ENCODE results near the gene PPARG. TPM values are rescaled to one million over a fixed set of nuclear protein-coding genes. Genes with fewer than 3 reads are reported as not detected.

The PPARG gene
- total RNA-seq, 1 experiment from 2014 or later: 71.6 TPM

DNA sequence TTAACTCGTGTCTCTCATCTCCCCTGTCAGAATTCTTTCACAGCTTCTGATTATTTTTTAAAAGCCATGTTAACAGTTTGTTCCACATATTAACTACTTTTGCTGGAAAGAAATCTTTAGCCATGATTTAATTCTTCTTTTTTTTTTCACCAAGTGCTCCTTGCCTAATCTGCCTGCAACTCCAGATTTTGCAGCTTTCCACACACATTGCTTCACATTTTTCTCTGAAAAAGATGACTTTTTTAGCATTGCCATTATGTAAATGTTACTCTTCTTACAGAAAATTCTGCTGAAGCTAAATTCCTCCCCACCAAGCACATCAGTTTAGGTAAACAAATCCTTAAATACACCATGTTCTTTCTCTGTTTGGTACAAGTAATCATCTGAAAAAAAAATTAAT, 23.4 kb upstream of the PPARG start:
- intact Hi-C loops (cut with micrococcal nuclease): no loop called here
- ChIA-PET RAD21 (ENCODE audit: low non-redundant PET in 1 of 2, low total read pairs in 2 of 2, uncharacterized antibody in 2 of 2, unreplicated experiment in 2 of 2) (no interaction called here), CTCF (no interaction called here), POLR2A (interaction anchor here (0.8 kb wide), 1 partner anchor 10 kb away, joined by 3 read pairs; no protein-coding TSS in a partner anchor)
- BruUV-seq (replicated peaks): no TSS peak
- no peaks in the 10 kb centered on the region for H3K36me3 ChIP-seq (ENCODE audit: control insufficient read depth in 1 of 2, insufficient read depth in 2 of 2, low read length in 2 of 2)
- no peaks in the 10 kb centered on the region for H3K27me3 ChIP-seq (ENCODE audit: insufficient read depth, low read length)
- ATAC-seq (no peak), DNase-seq (ENCODE audit: low read depth, low spot score) (no peak)
- H3K27ac ChIP-seq (ENCODE audit: low read depth, low read length): no peak overlapping the region
- H3K9ac ChIP-seq (ENCODE audit: low read length): no peak overlapping the region
- H3K4me2 ChIP-seq (ENCODE audit: low read length): no peak overlapping the region
- H3K79me2 ChIP-seq (ENCODE audit: insufficient read depth, low read length): no peaks in the 10 kb centered on the region
- H4K20me1 ChIP-seq (ENCODE audit: insufficient read depth): no peaks in the 10 kb centered on the region
- H2AFZ ChIP-seq (ENCODE audit: low read depth, low read length, poor library complexity, severe bottlenecking): no peak overlapping the region
- no peak overlapping the region for H3K4me3 ChIP-seq (replicated peaks in 1 of 2; ENCODE audit: low read depth in 1 of 2, low read length in 2 of 2)
- TF ChIP-seq, protein P1, sequence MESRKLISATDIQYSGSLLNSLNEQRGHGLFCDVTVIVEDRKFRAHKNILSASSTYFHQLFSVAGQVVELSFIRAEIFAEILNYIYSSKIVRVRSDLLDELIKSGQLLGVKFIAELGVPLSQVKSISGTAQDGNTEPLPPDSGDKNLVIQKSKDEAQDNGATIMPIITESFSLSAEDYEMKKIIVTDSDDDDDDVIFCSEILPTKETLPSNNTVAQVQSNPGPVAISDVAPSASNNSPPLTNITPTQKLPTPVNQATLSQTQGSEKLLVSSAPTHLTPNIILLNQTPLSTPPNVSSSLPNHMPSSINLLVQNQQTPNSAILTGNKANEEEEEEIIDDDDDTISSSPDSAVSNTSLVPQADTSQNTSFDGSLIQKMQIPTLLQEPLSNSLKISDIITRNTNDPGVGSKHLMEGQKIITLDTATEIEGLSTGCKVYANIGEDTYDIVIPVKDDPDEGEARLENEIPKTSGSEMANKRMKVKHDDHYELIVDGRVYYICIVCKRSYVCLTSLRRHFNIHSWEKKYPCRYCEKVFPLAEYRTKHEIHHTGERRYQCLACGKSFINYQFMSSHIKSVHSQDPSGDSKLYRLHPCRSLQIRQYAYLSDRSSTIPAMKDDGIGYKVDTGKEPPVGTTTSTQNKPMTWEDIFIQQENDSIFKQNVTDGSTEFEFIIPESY (IDR thresholded peaks at IDR 0.05; ENCODE audit: extremely low read depth, insufficient replicate concordance, low read length): no peak
- no peak for TF ChIP-seq EZH2 (IDR thresholded peaks at IDR 0.05)
- no peak for TF ChIP-seq EGR1 (IDR thresholded peaks at IDR 0.05; ENCODE audit: low read depth)
- TF ChIP-seq POLR2AphosphoS5 (IDR thresholded peaks at IDR 0.05; ENCODE audit: low read depth, low read length): no peak
- no peak for TF ChIP-seq CBX3 (IDR thresholded peaks at IDR 0.05; ENCODE audit: low read depth)
- no peak for TF ChIP-seq EZH2phosphoT487 (IDR thresholded peaks at IDR 0.05; ENCODE audit: borderline replicate concordance)
- no peak for TF ChIP-seq YY1 (IDR thresholded peaks at IDR 0.05; ENCODE audit: extremely low read depth, insufficient replicate concordance, low read depth, low read length)
- no peaks in the 10 kb centered on the region for H3K9me3 ChIP-seq (ENCODE audit: control insufficient read depth in 1 of 2, insufficient read depth in 1 of 2, low read depth in 1 of 2, low read length in 2 of 2)
- peaks cover 0 to 9% of the 10 kb centered on the region in 2 experiments; a peak in 1 of 4 replicates for H3K4me1 ChIP-seq (ENCODE audit: control insufficient read depth in 1 of 2, insufficient read depth in 2 of 2, low read length in 2 of 2)
- no peaks in the 10 kb centered on the region for H3K9me2 ChIP-seq (ENCODE audit: insufficient read depth)

GRCh38 chr3:12266038-12266437, 22.8 kb upstream of the PPARG start:
- no peak for ATAC-seq
- H3K9me2 ChIP-seq (ENCODE audit: insufficient read depth): no peaks in the 10 kb centered on the region
- no peaks in the 10 kb centered on the region for H4K20me1 ChIP-seq (ENCODE audit: insufficient read depth)
- H3K79me2 ChIP-seq (ENCODE audit: insufficient read depth, low read length): no peaks in the 10 kb centered on the region
- H3K36me3 ChIP-seq (ENCODE audit: control insufficient read depth in 1 of 2, insufficient read depth in 2 of 2, low read length in 2 of 2): no peaks in the 10 kb centered on the region
- H3K9me3 ChIP-seq (ENCODE audit: control insufficient read depth in 1 of 2, insufficient read depth in 1 of 2, low read depth in 1 of 2, low read length in 2 of 2): no peaks in the 10 kb centered on the region
- H3K27ac ChIP-seq (ENCODE audit: low read depth, low read length): no peak overlapping the region
- no peaks in the 10 kb centered on the region for H3K27me3 ChIP-seq (ENCODE audit: insufficient read depth, low read length)
- no TSS peak for BruUV-seq (replicated peaks)
- no peak overlapping the region for H3K9ac ChIP-seq (ENCODE audit: low read length)
- ChIA-PET POLR2A (no interaction called here), RAD21 (ENCODE audit: low non-redundant PET in 1 of 2, low total read pairs in 2 of 2, uncharacterized antibody in 2 of 2, unreplicated experiment in 2 of 2) (no interaction called here), CTCF (no interaction called here)
- intact Hi-C loops (cut with micrococcal nuclease): no loop called here
- H2AFZ ChIP-seq (ENCODE audit: low read depth, low read length, poor library complexity, severe bottlenecking): no peak overlapping the region
- H3K4me1 ChIP-seq (ENCODE audit: control insufficient read depth in 1 of 2, insufficient read depth in 2 of 2, low read length in 2 of 2): peaks cover 0 to 9% of the 10 kb centered on the region in 2 experiments; a peak in 1 of 4 replicates
- no peak for DNase-seq (ENCODE audit: low read depth, low spot score)
- H3K4me2 ChIP-seq (ENCODE audit: low read length): no peak overlapping the region
- no peak overlapping the region for H3K4me3 ChIP-seq (replicated peaks in 1 of 2; ENCODE audit: low read depth in 1 of 2, low read length in 2 of 2)
- TF ChIP-seq ELF1 (IDR thresholded peaks at IDR 0.05; ENCODE audit: borderline replicate concordance, low read depth) (no peak), YY1 (IDR thresholded peaks at IDR 0.05; ENCODE audit: extremely low read depth, insufficient replicate concordance, low read depth, low read length) (no peak), CEBPB (IDR thresholded peaks at IDR 0.05; ENCODE audit: low read depth) (no peak), EZH2phosphoT487 (IDR thresholded peaks at IDR 0.05; ENCODE audit: borderline replicate concordance) (no peak), SRF (IDR thresholded peaks at IDR 0.05; ENCODE audit: low read depth) (no peak), TCF7L2 (IDR thresholded peaks at IDR 0.05; ENCODE audit: borderline replicate concordance, extremely low read depth, insufficient read depth, insufficient read length) (no peak), MAX (IDR thresholded peaks at IDR 0.05) (no peak), JUND (IDR thresholded peaks at IDR 0.05) (no peak)
- TF ChIP-seq, protein P2, sequence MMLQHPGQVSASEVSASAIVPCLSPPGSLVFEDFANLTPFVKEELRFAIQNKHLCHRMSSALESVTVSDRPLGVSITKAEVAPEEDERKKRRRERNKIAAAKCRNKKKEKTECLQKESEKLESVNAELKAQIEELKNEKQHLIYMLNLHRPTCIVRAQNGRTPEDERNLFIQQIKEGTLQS (IDR thresholded peaks at IDR 0.05): no peak
- TF ChIP-seq, protein P1 (IDR thresholded peaks at IDR 0.05; ENCODE audit: extremely low read depth, insufficient replicate concordance, low read length): no peak
